GM12878 (cell line): ENCODE data around the gene L1CAM. TPM values are rescaled to one million over a fixed set of nuclear protein-coding genes. Genes with fewer than 3 reads are reported as not detected.

Experiments used
- ATAC-seq: fragments of 200-7000 bp; cut with Tn5 transposase; 3 replicates; pipeline ENCODE4 v1.9.1; 2020; ENCODE audit warnings: mild to moderate bottlenecking, moderate library complexity
- BruUV-seq: library from RNA; stranded (reverse); fragments of 400-500 nt; replicated peaks from 2 replicates; lab custom pipeline; 2021; lab: Mats Ljungman, UMichigan
- CTCF ChIA-PET: fragments of 300-600 bp; sonication (Branson Sonifier 250); formaldehyde crosslinking; extraction: SDS; loops from one replicate; lab custom pipeline; 2021; ENCODE audit warnings: inconsistent platforms; lab: Yijun Ruan, JAX
- POLR2A ChIA-PET: fragments of 350-600 bp; formaldehyde crosslinking; extraction: SDS; loops from one replicate; lab custom pipeline; 2021; ENCODE audit warnings: inconsistent platforms; lab: Charles Lee
- RAD21 ChIA-PET: fragments of 300-600 bp; sonication (Branson Sonifier 250); formaldehyde crosslinking; loops from one replicate; lab custom pipeline; 2023; ENCODE audit warnings: antibody characterized with exemption; ENCODE audit not compliant: unreplicated experiment; lab: Charles Lee
- SMC1A ChIA-PET: fragments of 300-600 bp; sonication (Branson Sonifier 250); formaldehyde crosslinking; loops from one replicate; lab custom pipeline; 2023; ENCODE audit not compliant: unreplicated experiment, uncharacterized antibody; lab: Charles Lee
- DNase-seq: peaks from one replicate; pipeline ENCODE4 v3.0.0-alpha.2; 2011; ENCODE audit warnings: low read depth, low spot score
- FAIRE-seq: peaks from 3 replicates; lab custom pipeline; 2011; peaks lifted over from hg19 to GRCh38; lab: Jason Lieb, UNC
- H2AFZ ChIP-seq: 2 replicates; pipeline ENCODE4 v1.6.0; 2011; ENCODE audit warnings: low read depth, low read length, control low read depth; ENCODE audit not compliant: control insufficient read depth
- H3K27ac ChIP-seq: 2 replicates; pipeline ENCODE4 v1.5.1; 2011; ENCODE audit warnings: control low read depth; ENCODE audit not compliant: control insufficient read depth, insufficient read depth
- H3K27me3 ChIP-seq, 2 experiments: replicated peaks in 1 of 2; 2 replicates each; pipeline versions ENCODE4 v1.6.0 to v1.6.1; 2011; ENCODE audit warnings: low read length in 1 of 2; ENCODE audit not compliant: control insufficient read depth in 2 of 2, insufficient read depth in 2 of 2
- H3K36me3 ChIP-seq, 2 experiments: 2 replicates each; pipeline ENCODE4 v1.5.1; 2011; ENCODE audit warnings: low read length in 1 of 2; ENCODE audit not compliant: control insufficient read depth in 2 of 2, insufficient read depth in 2 of 2
- H3K4me1 ChIP-seq: 2 replicates; pipeline ENCODE4 v1.6.1; 2011; ENCODE audit warnings: mild to moderate bottlenecking, low read length, moderate library complexity, mixed read lengths; ENCODE audit not compliant: control insufficient read depth, insufficient read depth
- H3K4me2 ChIP-seq: 2 replicates; pipeline ENCODE4 v1.6.0; 2011; ENCODE audit warnings: control low read depth; ENCODE audit not compliant: control insufficient read depth, insufficient read depth
- H3K4me3 ChIP-seq: fragments of 200-600 bp; sonication (generic); 2 replicates; pipeline ENCODE4 v1.5.1; 2016
- H3K79me2 ChIP-seq: 2 replicates; pipeline ENCODE4 v1.6.0; 2011; ENCODE audit warnings: low read length; ENCODE audit not compliant: control insufficient read depth, insufficient read depth
- H3K9ac ChIP-seq: 2 replicates; pipeline ENCODE4 v1.8.0; 2011; ENCODE audit warnings: low read length, control low read depth, mixed read lengths; ENCODE audit not compliant: control insufficient read depth, insufficient read depth
- H3K9me3 ChIP-seq: replicated peaks from 3 replicates; pipeline ENCODE4 v1.5.1; 2011; ENCODE audit warnings: mild to moderate bottlenecking, low read length; ENCODE audit not compliant: control insufficient read depth, insufficient read depth
- H4K20me1 ChIP-seq: 2 replicates; pipeline ENCODE4 v1.6.0; 2011; ENCODE audit not compliant: control insufficient read depth, insufficient read depth
- FOXM1 ChIP-seq: IDR thresholded peaks from 2 replicates; pipeline ENCODE4 v1.6.1; 2012; ENCODE audit warnings: low read depth, mild to moderate bottlenecking, inconsistent platforms, low read length, moderate library complexity
- MXI1 ChIP-seq: fragments of 150-350 bp; IDR thresholded peaks from 2 replicates; pipeline ENCODE4 v1.6.1; 2011; ENCODE audit warnings: low read depth, mild to moderate bottlenecking, inconsistent platforms, low read length, improper control_type of control experiment
- MYB ChIP-seq: fragments of 150-350 bp; IDR thresholded peaks from 2 replicates; pipeline ENCODE4 v1.6.1; 2014; ENCODE audit warnings: mild to moderate bottlenecking, low read depth, low read length, borderline replicate concordance
- POLR2AphosphoS5 ChIP-seq: IDR thresholded peaks from 2 replicates; pipeline ENCODE4 v1.6.1; 2011; ENCODE audit warnings: mild to moderate bottlenecking, low read length, inconsistent platforms
- RFX5 ChIP-seq: IDR thresholded peaks from 2 replicates; pipeline ENCODE4 v1.6.1; 2011; ENCODE audit warnings: low read depth, low read length, improper control_type of control experiment
- RUNX3 ChIP-seq: IDR thresholded peaks from 2 replicates; pipeline ENCODE4 v1.6.1; 2012; ENCODE audit warnings: low read length, inconsistent platforms
- SMAD5 ChIP-seq: IDR thresholded peaks from 2 replicates; pipeline ENCODE4 v1.6.1; 2016; ENCODE audit warnings: antibody characterized with exemption, low read depth
- ZBED1 ChIP-seq: IDR thresholded peaks from 2 replicates; pipeline ENCODE4 v1.6.1; 2016; ENCODE audit warnings: borderline replicate concordance
- ZNF217 ChIP-seq: fragments of 450-650 bp; IDR thresholded peaks from 2 replicates; pipeline ENCODE4 v1.6.1; 2017; ENCODE audit warnings: antibody characterized with exemption, mild to moderate bottlenecking
- ZNF384 ChIP-seq: IDR thresholded peaks from 2 replicates; pipeline ENCODE4 v1.6.1; 2012; ENCODE audit warnings: low read depth, mild to moderate bottlenecking, low read length, improper control_type of control experiment, borderline replicate concordance
- WGBS: methylation state at CpG from one replicate; pipeline ENCODE4 v1.1.6; 2016; ENCODE audit warnings: low lambda C conversion rate; ENCODE audit not compliant: insufficient replicate concordance, insufficient coverage; ENCODE audit errors: missing lambda C conversion rate; 5-methylcytosine and 5-hydroxymethylcytosine counted together
- in situ Hi-C: fragments of 300-500 bp; cut with MboI; formaldehyde crosslinking; loops from 9 replicates; pipeline ENCODE4 v1.14.3; 2018; ENCODE audit warnings: mixed read lengths
- intact Hi-C: fragments of 100-400 bp; cut with micrococcal nuclease; formaldehyde crosslinking; loops from one replicate; pipeline ENCODE4 v1.14.2; 2022; ENCODE audit not compliant: unreplicated experiment
- polyA plus RNA-seq, 11 experiments: library from polyadenylated mRNA; depleted of rRNA in 4 of 11; unstranded in 6 of 11; stranded (reverse) in 5 of 11; fragments of >200 nt; fragmentation: Nextera tagmentation in 4 of 11; fragmentation: Illumina TruSeq in 1 of 11; extraction: Ambion mirVana in 4 of 11; extraction: Trizol in 1 of 11; gene quantifications; 1 replicate in 1 of 11; 2 replicates in 10 of 11; pipeline versions ENCODE4 v1.2.1 to v1.2.3, GENCODE V29; 2011 to 2016; ENCODE audit warnings: inconsistent platforms in 2 of 11, missing spikeins in 2 of 11, low read depth in 1 of 11
- total RNA-seq, 4 experiments: library from RNA; depleted of rRNA in 3 of 4; stranded (reverse); fragments of >200 nt in 3 of 4; fragmentation: Illumina TruSeq in 1 of 4; extraction: Trizol in 1 of 4; gene quantifications; 2 replicates each; pipeline versions ENCODE4 v1.2.1 to v1.2.3, GENCODE V29; 2013 to 2021
- TF ChIP-seq, protein P1 (sequence below): fragments of 450-650 bp; IDR thresholded peaks from 2 replicates; pipeline ENCODE4 v1.6.1; 2018; ENCODE audit warnings: borderline replicate concordance, mild to moderate bottlenecking; ENCODE audit not compliant: partially characterized antibody

L1CAM gene
- total and polyA plus RNA-seq, 10 of the 15 experiments (the other 5 are each of a cell fraction or from before 2014, with no cell fraction given), result 0.01 to 0.64 (median 0.09) TPM; not detected in 5

DNA sequence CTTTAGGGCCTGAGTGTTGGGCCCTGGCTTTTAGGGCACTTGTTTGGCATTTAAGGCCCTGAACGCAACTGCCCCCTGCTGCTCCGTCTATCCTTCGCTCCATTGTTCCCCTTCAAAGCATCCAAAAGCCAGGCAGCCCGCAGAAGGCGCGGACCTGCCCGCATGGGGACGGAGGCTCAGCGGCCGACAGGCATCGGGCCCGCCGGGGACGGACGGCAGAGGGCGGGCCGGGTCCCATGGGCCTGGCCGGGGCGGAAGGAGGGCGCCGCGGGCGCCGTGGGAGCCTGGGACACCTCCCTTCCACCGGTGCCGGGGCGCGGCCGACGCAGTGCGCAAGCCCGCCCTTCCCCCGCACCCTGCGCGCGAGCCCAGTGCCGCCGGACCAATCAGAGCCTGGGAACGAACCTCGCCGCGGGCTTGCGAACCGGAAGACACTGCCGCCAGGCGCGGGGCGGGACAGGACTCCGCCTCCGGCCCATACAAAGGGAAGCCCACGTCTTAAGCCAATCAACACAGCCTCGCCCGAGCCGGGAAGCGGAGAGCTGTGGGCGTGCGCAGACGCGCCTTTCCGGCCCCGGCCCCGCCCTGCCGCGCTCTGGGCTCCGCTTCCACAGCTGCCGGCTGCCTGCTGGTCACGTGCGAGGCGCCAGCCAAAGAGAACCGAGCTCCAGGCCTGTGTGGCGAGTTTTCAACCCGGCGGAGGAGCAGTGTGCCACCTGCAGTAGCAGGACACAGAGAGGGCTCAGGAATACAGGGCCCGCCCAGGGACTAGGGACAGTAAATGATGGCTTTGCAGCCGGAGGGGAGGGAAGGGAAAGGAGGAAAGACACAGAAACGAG, 42.2 kb upstream of the L1CAM start (continued):
- TF ChIP-seq RFX5, result 0 out of 2 replicates have a peak, but pooled peaks have one; percentile 48
- TF ChIP-seq ZBED1, result no peak
- no peak for TF ChIP-seq FOXM1
- TF ChIP-seq, protein P1, sequence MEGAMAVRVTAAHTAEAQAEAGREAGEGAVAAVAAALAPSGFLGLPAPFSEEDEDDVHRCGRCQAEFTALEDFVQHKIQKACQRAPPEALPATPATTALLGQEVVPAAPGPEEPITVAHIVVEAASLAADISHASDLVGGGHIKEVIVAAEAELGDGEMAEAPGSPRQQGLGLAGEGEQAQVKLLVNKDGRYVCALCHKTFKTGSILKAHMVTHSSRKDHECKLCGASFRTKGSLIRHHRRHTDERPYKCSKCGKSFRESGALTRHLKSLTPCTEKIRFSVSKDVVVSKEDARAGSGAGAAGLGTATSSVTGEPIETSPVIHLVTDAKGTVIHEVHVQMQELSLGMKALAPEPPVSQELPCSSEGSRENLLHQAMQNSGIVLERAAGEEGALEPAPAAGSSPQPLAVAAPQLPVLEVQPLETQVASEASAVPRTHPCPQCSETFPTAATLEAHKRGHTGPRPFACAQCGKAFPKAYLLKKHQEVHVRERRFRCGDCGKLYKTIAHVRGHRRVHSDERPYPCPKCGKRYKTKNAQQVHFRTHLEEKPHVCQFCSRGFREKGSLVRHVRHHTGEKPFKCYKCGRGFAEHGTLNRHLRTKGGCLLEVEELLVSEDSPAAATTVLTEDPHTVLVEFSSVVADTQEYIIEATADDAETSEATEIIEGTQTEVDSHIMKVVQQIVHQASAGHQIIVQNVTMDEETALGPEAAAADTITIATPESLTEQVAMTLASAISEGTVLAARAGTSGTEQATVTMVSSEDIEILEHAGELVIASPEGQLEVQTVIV, result peak; percentile 36
- peak; percentile 74 for TF ChIP-seq MXI1

DNA sequence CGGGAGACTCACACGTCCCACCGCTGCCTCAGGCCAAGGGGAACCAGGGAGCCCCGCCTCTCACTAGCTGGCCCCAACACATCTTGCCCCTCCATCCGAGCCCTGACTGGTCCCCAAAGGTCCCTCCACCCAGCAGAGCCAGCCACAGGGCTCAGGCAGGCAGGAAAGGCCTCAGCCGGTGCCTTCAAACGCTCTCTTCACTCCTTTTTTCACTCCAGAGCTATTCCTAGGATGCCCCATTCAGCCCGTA, 41.6 kb upstream of the L1CAM start:
- TSS peak; percentile 47 for BruUV-seq
- SMC1A ChIA-PET, result interaction anchor here (1.0 to 5.5 kb wide), 2 partner anchors 20 to 74 kb away, joined by 5 to 61 read pairs; no protein-coding TSS in a partner anchor
- Histone ChIP-seq H2AFZ (no peak overlapping the region), H3K27ac (peak overlapping the region; percentile 98), H3K27me3 (no peaks in the 10 kb centered on the region), H3K4me1 (peaks cover 9% of the 10 kb centered on the region; the same call in 1 of the 2 replicates), H3K9me3 (no peaks in the 10 kb centered on the region; the same call in 2 of the 3 replicates), H4K20me1 (no peaks in the 10 kb centered on the region), H3K79me2 (peaks cover 37% of the 10 kb centered on the region), H3K9ac (peak overlapping the region; percentile 97), H3K4me2 (peak overlapping the region; percentile 93), H3K36me3 (peaks cover 0 to 2% of the 10 kb centered on the region in 2 experiments; a peak in 3 of 4 replicates), H3K4me3 (peak overlapping the region; percentile 74)
- no peak for FAIRE-seq
- peak; percentile 2 for ATAC-seq
- RAD21 ChIA-PET, result interaction anchor here (2.6 to 6.2 kb wide), 2 partner anchors 20 to 42 kb away, joined by 13 to 48 read pairs; partner anchors contain the start of gene HCFC1
- POLR2A ChIA-PET, result interaction anchor here (1.1 to 5.8 kb wide), 6 partner anchors 17 to 201 kb away, joined by 4 to 68 read pairs (median 6); partner anchors contain the start of genes HCFC1, RENBP and TMEM187
- WGBS, result 2% methylated on average over 8 of the region's 8 CpGs
- in situ Hi-C loops, result loop anchor here (10.0 kb wide), 1 partner anchor 57 kb away; no protein-coding TSS in a partner anchor
- CTCF ChIA-PET, result interaction anchor here (0.6 to 8.7 kb wide), 2 partner anchors 20 to 82 kb away, joined by 3 to 172 read pairs; partner anchors contain the start of gene RENBP
- intact Hi-C loops, result loop anchor here (2.0 to 5.0 kb wide), 4 partner anchors 43 to 445 kb away; partner anchors contain the start of genes ABCD1, BCAP31, FLNA and HCFC1
- TF ChIP-seq MYB, result no peak
- TF ChIP-seq ZNF384, result no peak
- peak; percentile 18; the same call in 1 of the 2 replicates for TF ChIP-seq RUNX3
- TF ChIP-seq SMAD5, result 0 out of 2 replicates have a peak, but pooled peaks have one; percentile 19
- no peak for TF ChIP-seq ZNF217
- TF ChIP-seq POLR2AphosphoS5, result peak; percentile 39; the same call in 1 of the 2 replicates
- DNase-seq, result no peak
